NCI-H774 (cell line): Measurements from ENCODE around the gene FOXN4.
"Not testable (repeated sequence)": the region's sequence is repeated elsewhere in the genome, so short reads cannot be mapped to it uniquely, and the experiment has no call there.

Experiments used
- DNase-seq: peaks from one replicate; lab custom pipeline; 2025; lab: John Stamatoyannopoulos, UW

FOXN4 gene

GRCh38 chr12:109308534-109309380 is at the start of gene FOXN4:
Gene FOXN4 (minus strand): TSS chr12:109309284. CDS start chr12:109308321, 963 bp downstream.
- no peak for DNase-seq

DNA sequence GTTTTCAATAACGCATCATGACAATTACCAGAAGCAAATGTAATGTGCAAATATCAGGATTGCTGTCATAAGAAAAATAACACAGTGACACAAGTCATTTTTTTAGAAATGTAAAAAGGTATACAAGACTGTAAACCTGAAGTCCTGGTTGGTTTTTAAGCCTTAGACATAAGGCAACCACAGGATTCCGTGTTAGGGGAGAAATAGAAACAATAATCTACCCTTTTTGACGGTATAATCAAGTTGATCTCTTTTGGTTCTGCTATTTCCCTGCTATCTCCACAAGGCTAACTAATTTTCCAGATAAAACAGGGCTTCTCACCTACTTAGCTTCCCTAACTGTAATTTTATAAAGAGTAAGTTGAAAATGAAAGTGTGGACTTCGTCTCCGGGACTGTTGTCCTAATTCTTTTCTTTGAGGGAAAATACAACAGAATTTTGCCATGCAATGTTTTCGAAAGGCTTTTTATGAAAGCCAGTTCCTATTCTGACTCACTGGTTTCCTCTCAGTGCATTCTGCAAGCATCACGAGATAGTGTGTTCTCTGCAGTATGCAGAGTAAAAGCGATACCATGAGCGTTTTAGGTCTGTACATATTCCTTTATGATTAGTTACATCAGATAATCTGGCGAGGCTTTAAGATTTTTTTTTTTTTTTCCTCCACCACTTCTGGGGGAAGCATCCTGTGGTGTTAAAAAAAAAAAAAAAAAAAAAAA is 49.2 kb upstream of the FOXN4 start:
- no peak for DNase-seq

DNA sequence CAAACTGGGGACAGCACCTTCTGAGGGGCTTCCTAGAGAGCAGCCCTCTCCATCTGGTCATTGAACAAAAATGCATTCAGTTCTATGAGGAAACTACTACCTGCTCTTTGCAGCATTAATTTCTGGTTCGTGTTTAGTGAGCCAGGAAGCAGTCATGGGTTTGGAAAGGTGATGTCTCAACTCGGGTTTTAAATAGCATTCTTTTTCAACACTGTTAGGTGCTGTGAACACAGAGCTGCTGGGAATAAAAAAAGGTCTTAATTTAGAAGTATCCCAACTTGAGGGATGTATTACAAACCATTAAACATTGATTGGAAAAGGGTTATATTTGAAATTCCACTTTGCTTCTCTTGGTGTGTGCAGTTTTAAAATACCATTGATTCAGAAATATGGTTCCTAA is 47.9 kb upstream of the FOXN4 start:
- DNase-seq: no peak

GRCh38 chr12:109356577-109356976 is 47.5 kb upstream of the FOXN4 start:
- no peak for DNase-seq

DNA sequence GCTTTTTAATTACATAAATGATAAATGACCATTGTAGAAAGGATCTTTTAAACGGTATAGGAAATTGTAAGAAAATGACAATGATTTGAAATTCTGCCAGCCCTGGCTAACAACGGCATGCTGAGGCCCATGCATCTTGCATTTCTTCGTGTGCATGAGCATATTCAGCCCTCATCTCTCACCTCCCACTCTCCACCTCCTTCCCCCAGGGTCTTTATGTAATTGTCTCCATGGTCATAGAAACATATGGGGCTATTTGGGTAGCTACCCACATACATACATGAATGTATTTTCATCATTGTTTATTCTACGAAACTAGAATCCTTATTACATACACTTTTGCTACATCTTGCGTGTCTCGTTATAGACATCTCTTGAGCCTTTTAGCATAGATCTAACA is 43.1 kb upstream of the FOXN4 start:
- no peak for DNase-seq

- DNase-seq: no peak
Measured at GRCh38 chr12:109347589-109347988, 38.5 kb upstream of the FOXN4 start, which contains the start of gene MYO1H. Gene MYO1H (plus strand): TSS chr12:109347900. CDS start chr12:109347961, 61 bp downstream.

- no peak for DNase-seq
Measured at GRCh38 chr12:109346920-109347319, 37.8 kb upstream of the FOXN4 start.

- DNase-seq: no peak
Measured at GRCh38 chr12:109345428-109345827, 36.3 kb upstream of the FOXN4 start.

- no peak for DNase-seq
Measured at GRCh38 chr12:109343677-109344076, 34.6 kb upstream of the FOXN4 start.

DNA sequence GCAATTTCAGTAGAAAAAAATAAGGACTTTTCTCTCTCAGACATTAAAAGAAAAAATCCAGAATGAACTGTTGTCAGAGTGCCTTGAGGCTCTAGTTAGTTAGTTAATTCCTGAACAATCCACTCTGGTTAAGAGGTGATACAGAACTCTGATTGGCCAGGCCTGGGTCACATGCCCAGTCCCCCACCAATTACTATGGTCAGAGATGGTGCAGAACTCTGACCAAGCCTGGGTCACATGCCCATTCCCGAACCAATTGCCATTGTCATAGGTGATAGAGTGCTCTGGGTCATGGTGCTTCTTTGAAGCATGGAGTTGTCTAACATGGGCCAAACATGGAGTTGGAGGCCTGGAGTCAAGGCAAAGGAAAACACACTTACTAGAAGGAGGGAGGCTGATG is 27.5 kb upstream of the FOXN4 start:
- no peak for DNase-seq

- no peak for DNase-seq
Measured at GRCh38 chr12:109334887-109335286, 25.8 kb upstream of the FOXN4 start.

- no peak for DNase-seq
Measured at GRCh38 chr12:109331301-109331952, 22.3 kb upstream of the FOXN4 start.

- DNase-seq: no peak
Measured at GRCh38 chr12:109330282-109331230, 21.5 kb upstream of the FOXN4 start.

DNA sequence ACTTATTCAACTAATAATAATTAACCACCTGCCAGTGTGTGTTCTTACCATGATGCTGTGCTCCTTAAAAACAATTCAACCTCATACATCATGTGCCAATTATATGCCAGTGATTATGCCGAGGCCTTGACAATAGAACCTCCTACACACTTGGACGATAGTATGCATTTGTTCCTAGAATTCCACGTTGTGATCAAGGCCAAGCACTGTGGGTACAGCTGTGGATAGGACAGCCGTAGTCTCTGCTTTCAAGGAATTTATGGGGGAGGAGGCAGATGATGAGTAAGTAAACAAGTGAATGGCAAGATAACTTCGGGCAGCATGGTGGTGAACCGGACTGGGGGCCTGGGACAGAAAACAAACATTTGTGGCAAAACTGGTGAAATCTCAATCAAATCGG is 20.6 kb upstream of the FOXN4 start:
- peak; percentile 79 for DNase-seq

DNA sequence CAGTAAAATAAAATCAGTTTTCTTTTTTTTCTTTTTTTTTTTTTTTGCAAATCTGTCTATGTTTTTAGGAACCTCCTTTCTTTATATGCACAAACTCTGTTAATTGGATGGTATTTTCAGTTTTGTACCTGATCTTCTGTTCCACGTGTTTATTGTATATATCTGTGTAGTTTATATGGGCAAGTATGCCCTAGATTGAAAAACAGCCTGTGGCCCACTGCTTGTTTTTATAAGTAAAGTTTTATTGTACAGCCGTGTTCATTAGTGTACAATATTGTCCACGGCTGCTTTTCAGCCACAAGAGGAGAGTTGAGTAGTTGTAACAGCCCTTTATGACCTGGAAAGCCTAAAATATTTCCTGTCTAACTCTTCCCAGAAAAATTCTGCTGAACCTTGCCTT is 19.9 kb upstream of the FOXN4 start:
- DNase-seq: no peak

- DNase-seq: not testable (repeated sequence)
Measured at GRCh38 chr12:109321294-109321693, 12.2 kb upstream of the FOXN4 start.

GRCh38 chr12:109310247-109311125 is 1.4 kb upstream of the FOXN4 start:
- peak; percentile 71 for DNase-seq

- DNase-seq: peak; percentile 52
Measured at GRCh38 chr12:109309381-109310246, 530 bp upstream of the FOXN4 start.

- no peak for DNase-seq
Measured at GRCh38 chr12:109307051-109307450, 2.0 kb downstream of the FOXN4 start.

DNA sequence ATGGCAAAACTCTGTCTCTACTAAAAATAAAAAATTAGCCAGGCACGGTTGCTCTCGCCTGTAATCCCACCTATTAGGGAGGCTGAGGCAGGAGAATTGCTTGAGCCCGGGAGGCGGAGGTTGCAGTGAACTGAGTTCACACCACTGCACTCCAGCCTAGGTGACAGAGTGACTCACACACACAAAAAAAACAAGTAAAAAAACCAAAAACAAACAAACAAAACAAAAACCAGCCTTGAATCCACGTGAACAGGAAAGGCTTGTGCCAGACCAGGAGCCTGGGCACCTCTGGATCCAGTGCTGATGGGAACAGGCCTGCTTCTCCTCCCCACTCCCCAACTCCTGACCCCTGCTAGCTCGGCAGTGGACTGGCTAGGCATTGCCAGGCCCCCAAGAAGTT is 3.5 kb downstream of the FOXN4 start:
- no peak for DNase-seq
